GM12878 (cell line): Measurements from ENCODE around the gene SDF4. TPM values are rescaled to one million over a fixed set of nuclear protein-coding genes. Genes with fewer than 3 reads are reported as not detected.

Experiments used
- ATF3 ChIP-seq: IDR thresholded peaks from 2 replicates; pipeline ENCODE4 v1.6.1; 2011; ENCODE audit warnings: low read depth, mild to moderate bottlenecking, low read length, moderate library complexity, borderline replicate concordance; ENCODE audit errors: extremely low read depth
- BMI1 ChIP-seq: fragments of 450-650 bp; IDR thresholded peaks from 2 replicates; pipeline ENCODE4 v1.6.1; 2016; ENCODE audit warnings: mild to moderate bottlenecking, moderate library complexity, borderline replicate concordance
- E2F4 ChIP-seq: IDR thresholded peaks from 2 replicates; pipeline ENCODE4 v1.6.1; 2012; ENCODE audit warnings: low read depth, low read length, improper control_type of control experiment
- GATAD2B ChIP-seq: fragments of 450-650 bp; conservative IDR thresholded peaks from 2 replicates; pipeline ENCODE4 v1.6.1; 2017; ENCODE audit warnings: low read depth, mild to moderate bottlenecking, moderate library complexity
- KAT2A ChIP-seq: conservative IDR thresholded peaks from 2 replicates; pipeline ENCODE4 v1.6.1; 2011; ENCODE audit warnings: low read depth, low read length; ENCODE audit not compliant: control insufficient read depth
- LARP7 ChIP-seq: fragments of 450-650 bp; IDR thresholded peaks from 2 replicates; pipeline ENCODE4 v1.6.1; 2017; ENCODE audit warnings: mild to moderate bottlenecking
- MTA3 ChIP-seq: IDR thresholded peaks from 2 replicates; pipeline ENCODE4 v1.6.1; 2012; ENCODE audit warnings: low read length, inconsistent platforms, borderline replicate concordance
- MYC ChIP-seq: IDR thresholded peaks from 2 replicates; pipeline ENCODE4 v1.6.1; 2011; ENCODE audit warnings: mild to moderate bottlenecking, low read length, moderate library complexity, inconsistent platforms; ENCODE audit not compliant: insufficient read depth, insufficient replicate concordance, insufficient read length, severe bottlenecking
- NKRF ChIP-seq: fragments of 450-650 bp; conservative IDR thresholded peaks from 2 replicates; pipeline ENCODE4 v1.6.1; 2017; ENCODE audit warnings: mild to moderate bottlenecking, moderate library complexity
- NRF1 ChIP-seq: conservative IDR thresholded peaks from 2 replicates; pipeline ENCODE4 v1.6.1; 2011; ENCODE audit warnings: mild to moderate bottlenecking, low read depth, low read length, improper control_type of control experiment
- RCOR1 ChIP-seq: conservative IDR thresholded peaks from 2 replicates; pipeline ENCODE4 v1.6.1; 2012; ENCODE audit warnings: low read depth, low read length, improper control_type of control experiment
- STAT3 ChIP-seq: IDR thresholded peaks from 2 replicates; pipeline ENCODE4 v1.6.1; 2011; ENCODE audit warnings: low read depth, low read length, improper control_type of control experiment
- TARDBP ChIP-seq: IDR thresholded peaks from 2 replicates; pipeline ENCODE4 v1.6.1; 2016; ENCODE audit warnings: borderline replicate concordance
- USF1 ChIP-seq: IDR thresholded peaks from 2 replicates; pipeline ENCODE4 v1.6.1; 2011; ENCODE audit warnings: borderline replicate concordance, low read depth, mild to moderate bottlenecking, moderate library complexity, mixed read lengths, low read length; ENCODE audit not compliant: insufficient read depth; ENCODE audit errors: extremely low read length
- ZNF207 ChIP-seq: fragments of 450-650 bp; IDR thresholded peaks from 2 replicates; pipeline ENCODE4 v1.6.1; 2014; ENCODE audit warnings: antibody characterized with exemption, mild to moderate bottlenecking, borderline replicate concordance
- ZNF384 ChIP-seq: IDR thresholded peaks from 2 replicates; pipeline ENCODE4 v1.6.1; 2012; ENCODE audit warnings: low read depth, mild to moderate bottlenecking, low read length, improper control_type of control experiment, borderline replicate concordance
- ZNF592 ChIP-seq: fragments of 450-650 bp; IDR thresholded peaks from 2 replicates; pipeline ENCODE4 v1.6.1; 2017; ENCODE audit warnings: mild to moderate bottlenecking, moderate library complexity
- polyA plus RNA-seq, 11 experiments: library from polyadenylated mRNA; depleted of rRNA in 4 of 11; unstranded in 6 of 11; stranded (reverse) in 5 of 11; fragments of >200 nt; fragmentation: Nextera tagmentation in 4 of 11; fragmentation: Illumina TruSeq in 1 of 11; extraction: Ambion mirVana in 4 of 11; extraction: Trizol in 1 of 11; gene quantifications; 1 replicate in 1 of 11; 2 replicates in 10 of 11; pipeline versions ENCODE4 v1.2.1 to v1.2.3, GENCODE V29; 2011 to 2016; ENCODE audit warnings: inconsistent platforms in 2 of 11, missing spikeins in 2 of 11, low read depth in 1 of 11
- total RNA-seq, 4 experiments: library from RNA; depleted of rRNA in 3 of 4; stranded (reverse); fragments of >200 nt in 3 of 4; fragmentation: Illumina TruSeq in 1 of 4; extraction: Trizol in 1 of 4; gene quantifications; 2 replicates each; pipeline versions ENCODE4 v1.2.1 to v1.2.3, GENCODE V29; 2013 to 2021

Gene SDF4
- total and polyA plus RNA-seq, 10 of the 15 experiments (the other 5 are each of a cell fraction or from before 2014, with no cell fraction given), result 0.44 to 97.2 (median 40.2) TPM

- TF ChIP-seq E2F4 (no peak), MTA3 (no peak), ZNF207 (peak; percentile 89; the same call in 1 of the 2 replicates), GATAD2B (peak; percentile 95), BMI1 (no peak), MYC (no peak), USF1 (peak; percentile 95), ZNF592 (peak; percentile 52), TARDBP (0 out of 2 replicates have a peak, but pooled peaks have one; percentile 63), ZNF384 (no peak), NKRF (peak; percentile 72), RCOR1 (peak; percentile 92; the same call in 1 of the 2 replicates), ATF3 (peak; percentile 92; the same call in 1 of the 2 replicates), NRF1 (peak; percentile 85), LARP7 (peak; percentile 94), KAT2A (no peak), STAT3 (no peak)
Measured at GRCh38 chr1:1231400-1232207, at the start of gene SDF4 (continued).
